GM18519 (cell line): ENCODE results near the gene IRX4.

Experiments
- ATAC-seq: cut with Tn5 transposase; IDR thresholded peaks from one replicate; pipeline ENCODE4 v1.9.1; 2021; ENCODE audit warnings: mild to moderate bottlenecking, moderate library complexity; ENCODE audit not compliant: unreplicated experiment, low FRiP score

IRX4 gene

DNA sequence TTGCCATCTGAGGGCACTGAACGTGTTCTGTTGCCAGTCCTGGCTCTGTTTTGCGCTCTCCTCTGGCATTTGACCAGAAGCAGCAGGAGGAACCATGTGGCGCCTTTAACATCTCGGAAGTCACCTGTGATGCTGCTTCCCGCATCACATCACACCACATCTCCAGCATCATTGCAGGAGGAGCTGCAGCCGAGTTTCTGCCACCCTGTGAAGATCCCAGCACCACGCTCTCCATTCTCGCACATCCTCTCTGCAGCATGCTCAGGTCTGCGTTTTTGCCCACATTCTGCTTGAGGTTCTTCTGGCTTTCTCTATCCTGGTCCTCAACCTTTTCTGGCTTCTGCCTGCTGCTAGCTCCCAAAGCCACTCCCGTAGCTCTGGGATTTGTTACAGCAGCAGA, 11.0 kb upstream of the IRX4 start:
- ATAC-seq = no peak

DNA sequence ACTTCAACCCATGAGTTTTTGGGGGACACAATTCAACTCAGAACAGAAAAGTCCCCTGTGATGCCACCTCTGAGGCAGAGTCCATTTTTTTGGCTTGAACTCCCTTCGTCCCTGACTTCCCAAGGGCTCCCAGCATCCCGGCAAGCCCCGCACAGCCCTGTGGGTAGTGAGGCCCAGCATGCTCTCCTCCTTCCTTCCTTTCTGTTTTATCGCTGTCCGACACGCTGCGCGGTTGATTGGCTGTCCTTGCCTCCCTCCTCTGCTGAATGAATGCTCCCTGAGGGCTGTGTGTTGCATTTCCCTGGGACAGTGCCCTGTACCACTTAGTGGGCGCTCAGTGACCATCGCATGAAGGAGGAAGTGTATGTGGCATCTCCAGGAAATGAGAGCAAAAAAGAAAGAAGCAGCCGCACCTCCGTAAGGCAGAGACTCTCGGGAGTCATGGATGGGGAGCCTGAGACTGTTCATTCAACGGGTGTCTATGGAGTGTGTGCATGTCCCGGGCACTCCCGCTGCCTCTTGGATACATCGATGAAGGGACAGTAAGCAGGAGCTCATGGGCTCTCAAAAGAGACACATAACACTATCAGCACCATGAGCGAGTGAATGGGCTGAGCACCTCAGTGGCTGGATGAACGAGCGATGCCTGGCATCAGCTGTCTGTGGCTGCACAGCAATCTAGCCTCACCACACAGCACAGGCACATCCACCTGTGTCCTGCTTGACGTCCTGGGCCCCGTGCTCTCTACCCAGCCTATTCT, 10.1 kb upstream of the IRX4 start:
- ATAC-seq = no peak

DNA sequence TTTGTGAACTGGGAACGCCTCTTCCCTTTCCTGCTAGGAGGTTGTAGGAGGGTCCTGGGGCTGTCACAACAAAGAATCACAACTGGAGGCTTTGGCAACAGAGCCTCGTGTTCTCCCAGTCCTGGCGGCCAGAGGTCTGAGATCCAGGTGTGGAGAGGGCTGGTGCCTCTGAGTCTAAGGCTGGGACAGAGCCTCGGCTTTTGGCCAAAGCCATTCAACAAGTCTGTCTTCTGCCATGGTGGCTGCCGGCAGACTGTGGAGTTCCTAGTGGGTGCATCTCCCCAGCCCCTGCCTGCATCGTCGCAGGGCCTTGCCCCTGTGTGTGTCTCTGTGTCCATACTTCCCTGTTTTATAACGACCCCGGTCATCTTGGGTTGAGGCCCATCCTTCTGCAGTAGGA, 9.5 kb upstream of the IRX4 start:
- ATAC-seq = no peak

DNA sequence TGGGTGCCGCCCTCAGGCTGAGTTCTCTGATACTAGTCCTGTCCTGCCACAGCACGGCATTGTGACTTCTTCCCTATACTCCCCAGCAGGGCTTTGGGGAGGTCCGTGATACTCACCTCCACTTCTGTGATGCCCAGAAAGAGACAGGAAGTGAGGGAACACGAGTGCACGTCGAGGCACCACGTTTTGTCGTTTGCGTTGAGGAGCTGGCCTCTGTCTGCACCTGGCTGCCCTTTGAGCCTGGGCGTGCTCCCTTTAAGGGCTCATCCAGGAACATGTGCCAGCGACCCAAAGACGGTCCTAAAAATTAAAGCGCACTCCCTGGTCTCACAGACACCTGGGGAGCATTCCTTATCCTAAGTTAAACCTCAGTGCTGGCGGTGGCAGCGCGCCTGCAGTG, 8.7 kb upstream of the IRX4 start:
- ATAC-seq = no peak

DNA sequence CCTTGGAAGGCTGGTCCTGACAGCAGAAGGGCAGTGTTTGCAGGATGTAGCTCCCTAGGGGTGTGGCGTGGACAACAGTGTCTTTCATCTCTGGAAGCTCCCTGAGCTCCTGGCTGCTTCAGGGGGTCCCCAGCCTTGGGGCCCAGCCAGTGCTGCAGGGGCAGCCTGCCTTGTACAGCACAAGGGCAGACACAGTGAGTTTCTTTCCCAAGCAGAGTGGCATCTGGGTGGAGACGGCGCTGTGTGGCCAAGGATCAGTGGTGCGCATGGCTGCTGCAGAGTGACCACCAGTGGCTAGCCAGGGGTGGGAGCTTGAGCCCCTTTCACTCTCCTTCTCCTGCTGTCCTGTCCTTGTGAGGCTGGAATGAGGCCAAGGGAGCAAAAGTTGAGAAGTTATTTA, 7.6 kb upstream of the IRX4 start:
- ATAC-seq = no peak

DNA sequence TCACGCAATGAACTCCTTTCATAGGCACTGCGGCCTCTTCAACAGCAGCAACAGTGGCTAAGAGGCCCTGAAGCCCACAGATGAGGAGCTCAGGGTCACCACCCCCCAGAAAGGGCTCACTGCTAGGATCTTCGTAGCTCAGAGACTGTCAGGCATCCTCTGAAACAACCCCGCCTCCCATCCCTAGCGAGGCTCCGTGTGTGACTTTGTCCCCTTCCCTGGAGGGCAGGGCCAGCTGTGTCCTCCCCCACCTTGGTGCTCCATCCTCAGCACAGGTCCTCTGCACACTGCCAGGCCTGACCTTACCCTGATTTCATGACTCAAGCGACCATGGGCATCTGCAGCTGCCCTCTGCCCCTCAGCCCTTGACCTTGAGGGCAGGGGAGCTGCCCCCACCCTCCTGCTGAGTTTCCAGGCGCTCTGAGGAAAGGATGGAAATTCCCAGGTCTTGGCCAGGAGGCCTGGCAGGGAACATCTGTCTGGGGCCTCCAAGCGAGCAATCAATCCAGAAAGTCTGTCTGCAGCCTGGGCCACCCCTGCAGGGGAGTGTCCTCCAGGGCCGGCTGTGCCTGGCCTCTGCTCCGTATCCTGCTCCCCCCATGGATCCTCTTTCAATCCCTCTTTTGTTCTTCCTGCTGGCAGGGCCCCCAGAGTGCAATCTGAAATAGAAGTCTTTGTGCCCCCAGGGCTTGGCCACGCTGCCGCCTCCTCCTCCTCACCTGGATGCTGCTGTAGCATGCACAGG, 6.8 kb upstream of the IRX4 start:
- no peak for ATAC-seq

DNA sequence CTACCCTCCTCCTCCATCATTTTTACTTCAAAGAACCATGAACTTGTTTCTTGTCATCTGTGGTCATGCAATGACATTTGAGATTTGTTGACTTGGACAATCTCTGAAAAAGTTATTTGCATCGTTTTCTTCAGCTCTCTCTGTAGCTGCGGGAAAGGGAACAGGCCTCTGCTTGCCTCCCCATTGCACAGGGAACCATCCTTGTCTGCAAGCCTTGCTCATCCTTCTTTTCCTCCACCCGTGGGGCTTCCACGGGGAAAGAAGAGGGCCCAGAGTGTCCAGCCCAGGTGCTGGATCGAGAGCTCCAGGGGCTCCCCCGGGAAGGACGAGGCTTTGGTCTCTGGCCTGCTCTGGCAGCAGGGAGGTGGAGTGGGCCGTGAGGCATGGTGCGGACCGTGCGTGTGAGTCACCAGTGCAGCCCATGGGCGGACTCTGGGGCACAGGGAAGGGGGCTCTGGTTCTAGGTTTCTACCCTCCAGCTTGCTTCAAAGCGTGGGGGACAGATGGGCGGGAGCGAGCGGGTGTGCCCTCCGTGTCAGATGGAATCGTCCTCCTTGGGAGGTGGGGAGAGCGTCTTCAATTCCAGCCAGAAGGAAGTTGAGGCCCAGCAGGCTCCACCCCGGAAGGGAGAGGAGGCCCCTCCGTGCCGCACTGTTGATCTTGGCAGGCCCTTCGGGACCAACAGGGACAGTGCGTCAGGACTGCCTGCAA, 6.0 kb upstream of the IRX4 start:
- no peak for ATAC-seq

DNA sequence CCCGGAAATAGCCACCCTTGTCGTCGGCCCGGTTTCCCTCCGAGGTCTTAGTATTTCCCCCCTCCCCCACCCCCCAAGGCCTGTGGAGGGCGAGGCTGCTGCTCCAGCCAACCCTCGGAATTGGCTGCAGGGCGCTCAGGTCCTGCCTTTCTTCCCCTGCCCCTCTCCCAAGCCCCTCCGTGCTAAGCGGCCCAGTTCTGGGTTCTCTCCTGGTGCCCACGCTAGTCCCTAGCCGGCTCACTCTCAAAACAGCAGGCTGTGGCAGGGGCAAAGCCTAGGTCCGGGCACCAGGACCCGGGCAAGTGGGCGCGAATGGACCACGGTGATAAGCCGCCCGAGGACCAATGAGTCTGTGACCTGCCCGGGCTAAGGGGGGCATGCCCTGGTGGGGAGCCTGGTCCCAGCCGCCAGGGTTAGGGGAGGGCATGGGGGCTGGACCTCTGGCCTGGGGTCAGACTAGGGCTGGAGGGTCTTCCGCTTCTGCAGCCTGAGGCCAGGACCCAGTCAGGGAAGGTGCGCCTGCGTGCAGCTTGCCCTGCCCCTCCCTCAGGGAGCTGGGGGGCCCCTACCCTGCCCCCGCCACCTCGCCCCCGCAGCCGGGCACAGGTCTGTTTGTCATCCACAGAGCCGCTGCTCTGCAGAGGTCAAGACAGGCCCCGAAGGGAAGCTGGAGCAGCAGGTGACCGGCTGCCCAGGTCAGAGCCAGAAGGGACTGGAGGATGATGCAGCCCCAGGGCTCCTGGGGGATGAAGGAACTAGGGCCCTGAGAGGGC, 5.0 kb upstream of the IRX4 start:
- ATAC-seq = no peak

DNA sequence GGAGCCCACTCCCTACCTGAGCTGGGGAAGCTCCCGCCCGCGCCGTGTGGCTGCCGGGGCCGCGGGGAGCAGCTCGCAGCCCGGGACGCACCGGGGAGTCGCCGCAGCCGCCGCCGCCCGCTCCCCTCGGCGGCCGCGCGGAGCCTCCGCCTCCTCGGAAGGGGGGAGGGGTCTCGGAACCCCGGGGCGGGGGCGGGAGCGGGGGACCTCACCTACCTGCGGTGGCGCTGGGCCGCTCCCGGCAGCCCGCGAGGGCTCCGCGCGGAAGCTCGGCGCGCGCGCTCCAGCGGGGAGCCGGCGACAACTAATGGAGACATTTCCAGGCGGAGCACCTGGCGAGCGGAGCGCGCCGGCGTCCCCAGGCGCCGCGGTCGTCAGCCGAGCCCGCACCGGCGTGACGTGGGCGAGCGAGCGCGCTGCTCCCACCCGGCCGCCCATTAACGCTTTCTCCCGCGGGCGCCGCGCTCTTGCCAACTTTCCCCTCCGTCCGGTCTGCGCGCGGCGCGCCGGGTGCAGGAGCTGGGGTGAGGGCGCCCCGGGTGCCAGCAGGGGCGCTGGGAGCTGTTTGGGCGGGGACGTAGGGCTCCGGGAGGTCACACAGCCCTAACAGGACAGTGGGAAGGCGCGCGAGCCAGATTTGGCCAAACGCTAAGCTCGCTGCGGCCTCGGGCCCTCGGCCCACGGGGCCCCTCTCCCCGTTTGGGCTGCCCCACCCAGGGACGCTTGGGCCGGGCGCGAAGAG, 4.3 kb upstream of the IRX4 start:
- ATAC-seq = no peak

DNA sequence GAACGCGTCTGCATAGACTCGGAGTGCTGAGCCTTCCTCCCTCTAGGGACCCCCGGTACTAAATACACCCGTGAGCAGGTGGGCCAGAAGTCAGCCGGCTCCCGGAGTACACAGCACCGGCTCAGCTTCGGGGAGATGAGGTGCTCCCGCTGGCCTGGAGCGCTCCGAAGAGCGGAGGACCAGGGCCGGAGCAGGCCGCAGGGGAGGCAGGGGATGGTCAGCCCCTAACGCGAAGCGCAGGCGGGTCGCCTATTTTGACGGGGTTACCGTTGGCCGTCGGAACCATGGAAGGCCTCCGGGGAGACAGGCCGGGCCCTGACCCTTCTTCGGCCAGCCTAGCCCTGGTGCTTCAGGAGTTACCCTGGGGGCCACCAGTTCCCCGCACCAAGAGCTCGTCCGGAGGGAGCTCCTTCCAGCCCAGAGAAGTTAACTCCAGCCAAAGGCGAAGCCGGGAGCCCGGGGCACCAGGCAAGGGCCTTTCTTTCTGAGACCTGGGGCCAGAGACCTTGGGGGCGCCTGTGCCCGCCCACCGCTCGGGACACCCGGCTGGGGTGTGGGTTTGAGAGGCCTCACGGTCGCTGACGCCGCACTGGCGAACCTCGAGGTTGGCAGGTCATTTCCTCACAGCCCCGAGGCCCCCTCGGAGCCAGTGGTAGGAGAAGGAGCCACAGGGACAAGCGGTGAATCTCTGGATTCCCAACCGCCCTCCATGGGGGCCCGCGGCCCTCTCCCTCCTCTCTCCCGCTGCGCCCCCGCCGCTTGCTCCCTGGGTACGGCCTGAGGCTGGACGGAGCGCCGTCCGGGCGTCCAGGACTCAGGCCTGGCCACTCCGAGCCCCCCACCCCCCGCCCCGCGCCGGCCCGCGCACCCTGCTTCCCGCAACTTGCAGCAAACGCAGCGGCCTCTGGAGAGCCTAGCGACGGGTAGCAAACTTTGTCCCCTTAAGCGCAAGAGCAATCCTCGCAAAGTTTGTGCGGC, 3.4 kb upstream of the IRX4 start:
- ATAC-seq = no peak

DNA sequence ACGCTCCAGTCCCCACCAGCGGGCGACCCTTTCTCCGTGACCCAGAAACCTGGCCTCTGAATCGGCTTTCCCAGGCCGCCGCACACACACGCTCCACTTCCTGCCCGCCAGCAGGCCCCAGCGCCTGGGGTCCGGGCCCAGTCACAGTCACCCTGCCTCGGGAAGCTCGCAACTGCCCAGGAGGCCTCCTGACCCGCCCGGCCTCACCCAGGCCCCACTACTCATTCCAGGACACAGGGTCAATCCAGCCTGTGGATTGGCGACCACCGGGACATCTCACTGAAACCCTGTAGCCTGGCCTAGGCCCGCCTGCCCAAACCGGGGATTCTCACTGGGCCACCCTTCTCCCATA, 2.7 kb upstream of the IRX4 start:
- no peak for ATAC-seq

DNA sequence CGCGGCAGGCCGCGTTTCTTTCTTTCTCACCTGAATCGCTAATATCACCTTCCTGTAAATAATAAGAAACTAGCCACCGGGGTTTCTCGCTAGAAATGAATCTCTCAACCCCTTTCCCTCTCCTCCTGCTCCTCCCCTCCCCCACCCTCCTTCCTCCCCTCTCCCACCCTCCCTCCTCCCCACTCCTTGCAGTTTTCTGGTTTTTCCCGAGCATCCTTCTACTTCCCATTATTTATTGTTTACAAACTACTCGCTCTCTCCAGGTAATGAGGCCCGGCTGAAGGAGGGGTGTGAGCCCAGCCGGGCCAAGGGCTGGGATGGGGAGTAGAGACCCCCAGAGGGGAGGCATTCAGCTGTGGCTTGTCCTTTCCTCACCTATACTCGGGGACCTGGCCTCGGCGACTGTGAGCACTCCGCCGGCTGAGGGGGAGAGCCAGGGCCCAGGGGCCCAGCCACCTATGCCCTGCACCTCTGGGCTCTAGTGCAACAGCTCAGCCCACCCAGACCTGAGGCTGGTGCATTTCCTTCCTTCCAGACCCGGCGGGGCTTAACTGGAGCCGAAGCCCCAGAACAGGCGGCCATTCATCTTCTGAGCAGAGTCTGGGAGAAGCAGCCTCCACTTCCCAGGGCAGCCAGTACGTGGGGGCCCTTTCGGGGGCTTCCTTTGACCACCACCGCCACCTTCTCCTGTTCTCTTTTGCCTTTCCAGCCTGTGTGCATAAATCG, 2.1 kb upstream of the IRX4 start:
- no peak for ATAC-seq

DNA sequence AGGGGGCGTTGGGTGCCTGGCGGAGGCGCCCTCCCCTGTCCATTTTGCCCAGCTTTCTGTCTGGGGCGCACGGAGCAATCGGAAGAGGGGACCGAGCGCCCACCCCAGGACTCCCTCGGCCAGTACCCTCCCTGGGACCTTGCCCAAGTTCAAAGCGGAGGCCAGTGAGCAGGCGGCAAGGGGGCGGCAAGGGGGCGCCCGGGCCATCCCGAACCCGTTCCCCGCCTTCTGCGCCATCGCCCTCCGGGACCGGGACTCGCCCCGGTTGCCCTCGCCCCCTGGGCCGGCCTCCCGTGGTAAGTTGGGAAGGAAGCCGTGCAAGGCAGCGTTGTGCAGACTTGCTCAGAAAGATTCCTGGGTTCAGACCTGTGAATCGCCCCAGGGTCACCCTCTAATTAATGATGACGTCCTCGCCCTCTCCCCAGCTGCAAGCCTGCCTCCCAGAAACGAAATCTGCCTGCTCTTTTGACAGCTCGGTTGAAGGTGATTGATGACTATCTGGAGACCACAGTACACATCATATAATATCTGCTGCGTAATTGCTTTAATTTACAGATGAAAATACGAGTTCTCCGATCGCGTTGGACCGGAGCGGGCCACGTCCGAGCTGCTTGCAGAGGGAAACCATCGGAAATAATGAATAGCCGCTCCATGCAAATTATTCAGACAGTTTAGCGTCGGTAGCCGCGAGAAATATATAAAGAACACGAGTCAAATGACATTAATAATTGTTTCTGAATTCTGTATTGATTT, 1.4 kb upstream of the IRX4 start:
- ATAC-seq = no peak

DNA sequence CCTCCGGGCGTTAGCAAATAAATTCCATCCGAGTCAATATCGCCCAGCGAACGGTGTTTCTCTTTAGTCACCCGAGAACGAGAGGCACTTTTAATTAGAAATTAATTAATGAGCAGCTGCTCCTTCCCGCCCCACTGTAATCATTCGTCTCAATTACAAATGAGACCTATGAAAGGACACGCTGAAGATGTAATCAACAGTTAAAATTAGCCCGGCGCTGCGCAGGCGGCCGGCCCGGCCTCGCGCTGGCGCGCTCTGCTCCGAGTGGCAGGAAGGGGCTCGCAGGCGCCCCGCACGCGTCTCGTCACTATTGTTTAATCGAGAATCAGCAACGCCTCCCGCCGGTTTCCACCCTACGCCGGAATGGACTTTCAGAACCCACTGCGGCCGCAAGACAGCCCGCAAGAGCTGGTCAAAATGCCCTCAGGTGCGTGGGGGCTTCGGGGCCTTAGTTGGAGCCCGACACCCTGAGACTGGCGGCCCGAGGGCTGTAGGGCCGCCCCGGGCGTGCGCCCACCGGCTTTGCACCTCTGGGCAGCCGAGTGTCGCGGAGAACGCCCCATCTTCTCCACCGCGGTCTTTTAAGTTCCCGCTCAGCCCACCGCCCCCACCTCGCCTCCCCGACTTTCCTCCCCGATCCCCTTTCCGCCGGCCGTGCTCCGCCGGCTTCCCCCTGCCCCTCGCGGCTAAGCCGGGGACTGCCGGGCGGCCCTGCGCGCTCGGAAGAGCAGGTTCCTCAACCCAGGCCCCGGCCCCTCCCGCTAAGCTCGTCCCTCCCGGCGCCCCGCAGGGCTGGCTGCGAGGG, 597 bp upstream of the IRX4 start:
- ATAC-seq = no peak

DNA sequence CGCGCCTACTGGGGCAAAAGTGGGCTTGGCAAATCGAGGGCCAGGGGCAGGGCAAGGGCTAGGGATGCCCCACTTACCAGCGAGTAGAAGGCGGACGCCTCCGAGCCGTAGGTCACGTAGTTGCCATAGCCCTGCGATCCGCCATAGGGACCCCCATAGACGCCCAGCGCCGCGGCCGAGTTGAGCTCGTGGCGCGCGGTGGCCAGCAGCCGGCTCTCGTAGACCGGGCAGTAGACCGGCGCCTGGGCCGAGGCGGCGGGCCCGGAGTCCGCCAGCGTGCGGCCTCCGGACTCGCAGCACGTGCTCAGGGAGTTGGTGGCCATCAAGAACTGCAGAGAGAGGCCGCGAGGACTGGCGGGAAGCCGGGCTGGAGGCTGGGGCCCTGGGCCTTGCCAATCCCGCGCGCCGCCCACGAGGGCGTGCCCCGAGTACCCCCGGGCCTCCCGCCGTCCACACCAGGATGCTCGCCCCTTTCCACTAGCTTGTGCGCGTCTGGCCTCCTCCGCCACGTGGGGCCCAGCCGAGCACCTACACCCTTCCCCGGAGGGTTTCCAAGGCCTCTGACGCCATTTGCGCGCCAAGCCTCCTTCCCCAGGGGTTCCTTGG, 891 bp downstream of the IRX4 start:
- no peak for ATAC-seq

DNA sequence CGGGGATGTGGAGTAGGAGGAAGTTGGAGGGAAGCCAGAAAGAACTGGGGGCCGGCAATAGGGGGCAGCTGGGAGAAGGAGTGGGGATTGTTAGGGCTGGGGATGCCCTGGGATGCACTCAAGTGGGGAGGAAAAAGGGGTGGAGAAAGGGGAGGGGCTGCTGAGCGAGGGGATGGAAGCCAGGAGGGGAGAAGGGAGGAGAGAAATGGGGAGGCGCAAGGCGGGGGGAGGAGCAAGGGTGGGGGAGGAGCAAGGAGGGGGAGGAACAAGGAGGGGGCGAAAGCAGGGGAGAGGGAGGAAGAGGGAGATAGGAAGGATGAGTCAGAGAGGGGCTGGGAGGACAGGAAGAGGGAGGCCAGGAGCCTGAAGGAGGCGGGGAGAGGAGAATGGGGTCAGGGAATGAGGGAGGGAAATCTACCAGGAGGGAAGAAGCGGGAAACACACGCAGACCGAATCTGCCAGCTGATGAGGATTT, 1.6 kb downstream of the IRX4 start:
- no peak for ATAC-seq
